Loucy (cell line): ENCODE measurements around the gene MYO3B.

Experiments
- CTCF ChIP-seq: fragments of 200-600 bp; sonication (generic); conservative IDR thresholded peaks from 2 replicates; pipeline ENCODE4 v1.5.1; 2014; ENCODE audit warnings: mild to moderate bottlenecking, antibody characterized with exemption, low read length
- EZH2phosphoT487 ChIP-seq: fragments of 200-600 bp; IDR thresholded peaks from 2 replicates; pipeline ENCODE4 v1.6.1; 2018; ENCODE audit warnings: antibody characterized with exemption, mild to moderate bottlenecking, moderate library complexity, borderline replicate concordance

- TF ChIP-seq CTCF = no peak
- no peak for TF ChIP-seq EZH2phosphoT487
These were observed 187.7 kb downstream of the MYO3B start for GRCh38 chr2:170365686-170366085.
